ENCODE data around the gene ABLIM1.

- TF ChIP-seq GATA2 (IDR thresholded peaks at IDR 0.05; ENCODE audit: low read depth, low read length) (no peak), GATA3 (IDR thresholded peaks at IDR 0.05; ENCODE audit: low read depth, low read length) (no peak)
These were observed 199.1 kb downstream of the ABLIM1 start for GRCh38 chr10:114458955-114459354.
